KMS-11 (cell line): ENCODE results near the gene RPTOR.

Source experiments
- H2AFZ ChIP-seq: fragments of 200-600 bp; sonication (generic); 2 replicates; pipeline ENCODE4 v1.6.1; 2016; ENCODE audit warnings: antibody characterized with exemption, mixed run types, low read depth
- H3K27ac ChIP-seq: fragments of 200-600 bp; sonication (generic); 2 replicates; pipeline ENCODE4 v1.6.1; 2016; ENCODE audit warnings: mild to moderate bottlenecking, mixed run types
- H3K27me3 ChIP-seq: fragments of 200-600 bp; sonication (generic); 2 replicates; pipeline ENCODE4 v1.6.1; 2017; ENCODE audit warnings: mild to moderate bottlenecking, low read depth, mixed run types, moderate library complexity; ENCODE audit not compliant: insufficient read depth
- H3K36me3 ChIP-seq: fragments of 200-600 bp; sonication (generic); 2 replicates; pipeline ENCODE4 v1.6.1; 2017; ENCODE audit warnings: mild to moderate bottlenecking, mixed run types; ENCODE audit not compliant: insufficient read depth
- H3K4me1 ChIP-seq: fragments of 200-600 bp; sonication (generic); 2 replicates; pipeline ENCODE4 v1.6.1; 2016; ENCODE audit warnings: mild to moderate bottlenecking, low read depth, mixed run types; ENCODE audit not compliant: poor library complexity, severe bottlenecking
- H3K4me2 ChIP-seq: fragments of 200-600 bp; sonication (generic); 2 replicates; pipeline ENCODE4 v1.7.0; 2016; ENCODE audit warnings: mild to moderate bottlenecking, mixed run types
- H3K4me3 ChIP-seq: fragments of 200-600 bp; sonication (generic); IDR thresholded peaks from 2 replicates; pipeline ENCODE4 v1.6.1; 2017; ENCODE audit warnings: low read depth, low read length, mixed read lengths; ENCODE audit not compliant: insufficient read depth
- H3K79me2 ChIP-seq: fragments of 200-600 bp; sonication (generic); 2 replicates; pipeline ENCODE4 v1.6.1; 2016; ENCODE audit warnings: low read depth, mixed run types; ENCODE audit not compliant: insufficient read depth
- H3K9ac ChIP-seq: fragments of 200-600 bp; sonication (generic); 2 replicates; pipeline ENCODE4 v1.6.1; 2016; ENCODE audit warnings: mild to moderate bottlenecking, mixed run types
- H4K20me1 ChIP-seq: fragments of 200-600 bp; sonication (generic); 2 replicates; pipeline ENCODE4 v1.6.1; 2016; ENCODE audit warnings: mild to moderate bottlenecking, mixed run types; ENCODE audit not compliant: insufficient read depth
- CTCF ChIP-seq: fragments of 200-600 bp; sonication (generic); conservative IDR thresholded peaks from 2 replicates; pipeline ENCODE4 v1.6.1; 2017; ENCODE audit warnings: low read depth, mild to moderate bottlenecking, antibody characterized with exemption, low read length, moderate library complexity, mixed read lengths

The RPTOR gene

GRCh38 chr17:80866050-80866793 is 321.6 kb downstream of the RPTOR start:
- Histone ChIP-seq H3K36me3 (no peaks in the 10 kb centered on the region), H3K27me3 (no peaks in the 10 kb centered on the region), H3K4me2 (no peak overlapping the region), H2AFZ (no peak overlapping the region), H3K4me1 (no peaks in the 10 kb centered on the region), H3K4me3 (no peak overlapping the region), H3K9ac (no peak overlapping the region), H3K79me2 (no peaks in the 10 kb centered on the region), H3K27ac (no peak overlapping the region), H4K20me1 (no peaks in the 10 kb centered on the region)
- TF ChIP-seq CTCF: peak; percentile 49

DNA sequence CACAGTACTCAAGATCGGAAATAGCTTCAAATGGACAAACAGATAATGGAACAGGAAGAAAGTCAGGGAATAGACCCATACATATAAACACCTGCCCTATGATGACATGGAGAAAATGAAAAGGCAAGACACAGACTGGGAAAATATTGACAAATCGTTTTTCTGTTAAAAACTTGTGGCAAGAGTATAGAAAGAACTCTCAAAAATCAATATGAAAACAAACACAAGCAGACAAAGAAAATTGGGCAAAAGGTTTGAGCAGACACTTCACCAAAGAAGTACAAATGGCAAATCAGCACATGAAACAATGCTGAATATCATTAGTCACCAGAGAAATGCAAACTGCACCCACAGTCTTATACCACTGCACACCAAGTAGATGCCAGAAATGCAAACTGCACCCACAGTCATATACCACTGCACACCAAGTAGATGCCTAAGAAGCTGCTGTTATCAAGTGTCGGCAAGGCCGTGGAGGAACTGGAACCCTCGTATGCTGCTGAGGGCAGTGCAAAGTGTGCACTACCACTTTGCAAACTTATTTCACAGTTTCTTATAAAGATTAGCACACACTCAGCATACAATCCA is 323.5 kb downstream of the RPTOR start:
- TF ChIP-seq CTCF: no peak
- H3K4me3 ChIP-seq: no peak overlapping the region
- no peaks in the 10 kb centered on the region for H3K79me2 ChIP-seq
- H3K4me1 ChIP-seq: peaks cover 4% of the 10 kb centered on the region
- no peak overlapping the region for H3K27ac ChIP-seq
- H2AFZ ChIP-seq: no peak overlapping the region
- no peak overlapping the region for H3K9ac ChIP-seq
- H3K27me3 ChIP-seq: no peaks in the 10 kb centered on the region
- no peak overlapping the region for H3K4me2 ChIP-seq
- H4K20me1 ChIP-seq: no peaks in the 10 kb centered on the region
- H3K36me3 ChIP-seq: no peaks in the 10 kb centered on the region

DNA sequence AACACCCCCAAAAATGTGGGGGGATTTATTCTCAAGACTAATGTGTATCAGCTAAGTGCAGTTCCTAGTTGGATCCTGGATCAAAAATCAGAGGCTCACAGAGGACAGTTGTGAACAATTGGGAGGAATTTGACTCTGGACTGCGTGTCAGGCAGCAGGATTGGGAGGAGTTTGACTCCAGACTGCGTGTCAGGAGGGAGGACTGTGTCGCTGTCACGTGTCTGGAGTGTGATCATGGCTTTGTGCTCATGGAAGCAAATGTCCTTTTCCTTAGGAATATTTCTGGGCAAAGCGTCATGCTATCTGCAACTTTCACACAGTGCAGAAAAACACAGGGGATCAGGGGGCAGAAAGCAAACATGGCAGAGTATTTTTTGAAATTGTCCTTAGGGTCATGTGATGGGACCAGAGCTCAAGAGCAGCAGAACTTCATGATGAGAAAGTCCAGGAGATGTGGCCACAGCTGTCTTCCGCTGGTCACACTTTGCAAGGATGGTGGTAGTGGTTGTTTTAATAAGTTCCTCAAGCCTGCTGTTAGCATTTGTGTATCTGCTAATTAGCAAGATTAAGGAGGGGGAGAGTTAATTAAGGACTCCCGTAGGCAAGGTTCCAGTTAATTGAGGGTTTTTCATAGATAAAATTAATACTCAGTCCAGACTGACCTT is 325.0 kb downstream of the RPTOR start:
- Histone ChIP-seq H3K4me1 (peaks cover 4% of the 10 kb centered on the region), H3K36me3 (no peaks in the 10 kb centered on the region), H3K79me2 (no peaks in the 10 kb centered on the region), H4K20me1 (no peaks in the 10 kb centered on the region), H3K9ac (no peak overlapping the region), H3K27me3 (no peaks in the 10 kb centered on the region), H3K27ac (no peak overlapping the region), H3K4me2 (no peak overlapping the region), H3K4me3 (no peak overlapping the region), H2AFZ (no peak overlapping the region)
- no peak for TF ChIP-seq CTCF

GRCh38 chr17:80870401-80870800 is 325.8 kb downstream of the RPTOR start:
- H3K36me3 ChIP-seq: no peaks in the 10 kb centered on the region

More at GRCh38 chr17:80870401-80870800, 325.8 kb downstream of the RPTOR start:
- H3K4me1 ChIP-seq: peaks cover 4% of the 10 kb centered on the region
- no peak overlapping the region for H2AFZ ChIP-seq
- no peaks in the 10 kb centered on the region for H3K27me3 ChIP-seq
- no peak overlapping the region for H3K9ac ChIP-seq
- H3K4me2 ChIP-seq: no peak overlapping the region
- H3K79me2 ChIP-seq: no peaks in the 10 kb centered on the region
- H4K20me1 ChIP-seq: no peaks in the 10 kb centered on the region
- no peak overlapping the region for H3K27ac ChIP-seq
- no peak for TF ChIP-seq CTCF
- H3K4me3 ChIP-seq: no peak overlapping the region
